Trophoblast cell (in vitro differentiated cells and primary cell): ENCODE results near the gene PPP1R9A.

Source experiments
- DNase-seq, 2 donors: peaks; one replicate each; pipeline ENCODE4 v3.0.0-alpha.2; 2016
- H2AFZ ChIP-seq: 2 replicates; pipeline ENCODE4 v1.6.1; 2013; ENCODE audit warnings: low read length, moderate library complexity, mild to moderate bottlenecking; ENCODE audit not compliant: insufficient read depth, poor library complexity
- H2AK5ac ChIP-seq: 2 replicates; pipeline ENCODE4 v1.6.1; 2013; ENCODE audit warnings: mild to moderate bottlenecking, low read length
- H2BK120ac ChIP-seq: 2 replicates; pipeline ENCODE4 v1.6.1; 2013; ENCODE audit warnings: low read length, mild to moderate bottlenecking, moderate library complexity; ENCODE audit not compliant: insufficient read depth, poor library complexity
- H2BK12ac ChIP-seq: 2 replicates; pipeline ENCODE4 v1.6.1; 2013; ENCODE audit warnings: mild to moderate bottlenecking, low read length, moderate library complexity
- H2BK5ac ChIP-seq: 2 replicates; pipeline ENCODE4 v1.6.1; 2013; ENCODE audit warnings: low read length, low read depth, moderate library complexity, mild to moderate bottlenecking; ENCODE audit not compliant: poor library complexity
- H3K14ac ChIP-seq: 2 replicates; pipeline ENCODE4 v1.6.1; 2013; ENCODE audit warnings: mild to moderate bottlenecking, low read length
- H3K18ac ChIP-seq: 2 replicates; pipeline ENCODE4 v1.6.1; 2013; ENCODE audit warnings: mild to moderate bottlenecking, low read length
- H3K23ac ChIP-seq: 2 replicates; pipeline ENCODE4 v1.6.1; 2013; ENCODE audit warnings: low read length
- H3K27ac ChIP-seq: 2 replicates; pipeline ENCODE4 v1.5.1; 2013; ENCODE audit warnings: low read depth, mild to moderate bottlenecking, inconsistent platforms, low read length, moderate library complexity
- H3K27me3 ChIP-seq: 2 replicates; pipeline ENCODE4 v1.6.1; 2013; ENCODE audit warnings: inconsistent platforms, mild to moderate bottlenecking, low read length, moderate library complexity; ENCODE audit not compliant: insufficient read depth
- H3K36me3 ChIP-seq, 2 experiments: 1 replicate in 1 of 2; 2 replicates in 1 of 2; pipeline ENCODE4 v1.6.1; 2013; ENCODE audit warnings: low read length in 2 of 2, mild to moderate bottlenecking in 2 of 2, moderate library complexity in 1 of 2; ENCODE audit not compliant: insufficient read depth in 2 of 2, control insufficient read depth in 1 of 2
- H3K4ac ChIP-seq: 2 replicates; pipeline ENCODE4 v1.6.1; 2013; ENCODE audit warnings: low read depth, mild to moderate bottlenecking, low read length, moderate library complexity
- H3K4me1 ChIP-seq, 2 experiments: 1 replicate in 1 of 2; 2 replicates in 1 of 2; pipeline ENCODE4 v1.6.1; 2013; ENCODE audit warnings: low read length in 2 of 2, mild to moderate bottlenecking in 2 of 2, moderate library complexity in 1 of 2; ENCODE audit not compliant: insufficient read depth in 2 of 2, control insufficient read depth in 1 of 2
- H3K4me2 ChIP-seq: 2 replicates; pipeline ENCODE4 v1.6.1; 2013; ENCODE audit warnings: inconsistent platforms, mild to moderate bottlenecking, low read length, moderate library complexity
- H3K4me3 ChIP-seq: 2 replicates; pipeline ENCODE4 v1.5.1; 2013; ENCODE audit warnings: mild to moderate bottlenecking, low read depth, low read length, inconsistent platforms
- H3K79me1 ChIP-seq: one replicate; pipeline ENCODE4 v1.6.1; 2013; ENCODE audit warnings: low read length
- H3K79me2 ChIP-seq: 2 replicates; pipeline ENCODE4 v1.6.1; 2013; ENCODE audit warnings: low read length, mild to moderate bottlenecking; ENCODE audit not compliant: control insufficient read depth, insufficient read depth, poor library complexity
- H3K9ac ChIP-seq: 2 replicates; pipeline ENCODE4 v1.6.1; 2013; ENCODE audit warnings: mild to moderate bottlenecking, low read length
- H3K9me3 ChIP-seq: 2 replicates; pipeline ENCODE4 v1.6.1; 2013; ENCODE audit warnings: low read depth, mild to moderate bottlenecking, control low read depth, inconsistent platforms, low read length; ENCODE audit not compliant: insufficient read depth
- H4K12ac ChIP-seq: 2 replicates; pipeline ENCODE4 v1.6.1; 2013; ENCODE audit warnings: low read depth, mild to moderate bottlenecking, low read length, moderate library complexity
- H4K8ac ChIP-seq: 2 replicates; pipeline ENCODE4 v1.6.1; 2013; ENCODE audit warnings: low read depth, mild to moderate bottlenecking, low read length, moderate library complexity
- H4K91ac ChIP-seq: one replicate; pipeline ENCODE4 v1.6.1; 2013; ENCODE audit warnings: low read depth, mild to moderate bottlenecking, low read length, moderate library complexity
- WGBS: extraction: QIAGEN DNeasy Blood & Tissue Kit; methylation state at CpG from one replicate; pipeline ENCODE4 v1.1.7; 2013; ENCODE audit warnings: missing lambda C conversion rate; ENCODE audit not compliant: insufficient read length, insufficient coverage; ENCODE audit errors: extremely low coverage; 5-methylcytosine and 5-hydroxymethylcytosine counted together

The PPP1R9A gene

GRCh38 chr7:95229301-95229700 is 321.9 kb downstream of the PPP1R9A start:
- Histone ChIP-seq H2AFZ (no peak overlapping the region), H3K9ac (peak overlapping the region; percentile 46), H3K23ac (no peak overlapping the region), H2BK120ac (no peak overlapping the region), H3K4ac (no peak overlapping the region), H3K27ac (no peak overlapping the region), H4K91ac (no peak overlapping the region), H3K79me1 (no peaks in the 10 kb centered on the region), H4K12ac (no peak overlapping the region), H3K27me3 (no peaks in the 10 kb centered on the region), H3K9me3 (no peaks in the 10 kb centered on the region), H2BK12ac (no peak overlapping the region), H2BK5ac (no peak overlapping the region), H3K79me2 (no peaks in the 10 kb centered on the region), H3K4me3 (no peak overlapping the region), H3K14ac (no peak overlapping the region), H3K18ac (no peak overlapping the region), H3K4me1 (no peaks in the 10 kb centered on the region), H4K8ac (no peak overlapping the region), H2AK5ac (no peak overlapping the region), H3K36me3 (no peaks in the 10 kb centered on the region), H3K4me2 (no peak overlapping the region)
- WGBS: no CpG with 5 or more reads among the region's 5 CpGs
- DNase-seq: no peak

DNA sequence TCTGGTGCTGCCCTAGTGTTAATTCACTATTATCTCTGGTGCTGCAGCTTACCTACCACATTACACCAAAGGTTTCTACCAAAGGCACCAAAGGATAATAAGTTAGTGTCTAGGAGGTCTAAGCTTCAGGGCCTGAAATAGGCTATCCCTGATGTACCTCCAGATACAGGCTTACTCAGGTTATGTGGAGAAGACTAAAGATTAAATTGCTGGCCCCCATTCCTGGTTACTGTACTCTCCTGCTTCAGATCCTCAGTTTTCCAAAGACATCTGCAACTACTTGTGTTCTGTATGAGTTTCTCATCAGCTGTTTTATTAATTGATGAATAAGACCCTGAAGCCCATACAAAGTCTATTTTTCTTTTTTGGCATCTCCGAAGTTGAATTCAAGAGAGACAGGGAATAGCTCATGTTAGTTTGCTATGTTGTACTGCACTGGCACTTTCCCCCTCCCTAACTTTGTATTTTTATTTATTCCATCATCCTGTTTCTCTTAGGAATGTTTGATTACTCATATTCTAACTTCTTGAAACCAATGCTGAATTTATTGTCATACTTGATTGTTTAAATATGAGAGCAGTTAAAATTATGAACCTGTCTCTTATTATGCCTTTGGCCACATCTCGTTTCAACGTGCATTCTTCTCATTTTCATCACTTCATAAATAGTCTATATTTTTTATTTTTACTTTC is 331.0 kb downstream of the PPP1R9A start:
- Histone ChIP-seq H3K79me1 (no peaks in the 10 kb centered on the region), H3K9ac (no peak overlapping the region), H3K27ac (no peak overlapping the region), H2BK12ac (no peak overlapping the region), H3K27me3 (no peaks in the 10 kb centered on the region), H2BK120ac (no peak overlapping the region), H4K12ac (no peak overlapping the region), H3K9me3 (no peaks in the 10 kb centered on the region), H3K36me3 (no peaks in the 10 kb centered on the region), H3K4ac (no peak overlapping the region), H4K91ac (no peak overlapping the region), H3K14ac (no peak overlapping the region), H3K18ac (no peak overlapping the region), H3K4me3 (no peak overlapping the region), H3K79me2 (no peaks in the 10 kb centered on the region), H3K4me2 (no peak overlapping the region), H2AK5ac (no peak overlapping the region), H3K23ac (no peak overlapping the region), H4K8ac (no peak overlapping the region), H2AFZ (no peak overlapping the region), H2BK5ac (no peak overlapping the region), H3K4me1 (no peaks in the 10 kb centered on the region)
- no peak for DNase-seq
- WGBS: no CpG with 5 or more reads among the region's 3 CpGs

DNA sequence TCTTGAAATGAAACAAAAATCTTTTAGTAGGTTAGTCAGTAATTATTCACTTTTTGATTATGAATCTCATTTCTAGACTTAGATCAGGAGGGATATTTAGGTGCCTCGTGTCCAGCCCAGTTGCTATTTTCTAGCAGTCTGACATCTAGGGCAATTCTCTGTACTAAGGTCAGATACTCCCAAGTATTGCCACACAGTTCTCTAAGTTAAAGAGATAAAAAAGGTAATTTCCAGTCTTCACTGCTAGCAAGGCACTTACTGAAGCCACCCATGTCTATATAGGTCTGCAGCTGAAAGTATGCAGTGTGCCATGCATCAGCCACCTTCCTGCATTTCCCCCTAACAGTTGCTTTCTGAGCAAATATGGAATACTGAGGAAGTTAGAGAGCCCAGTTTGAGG is 333.5 kb downstream of the PPP1R9A start:
- H2BK5ac ChIP-seq: no peak overlapping the region
- no peak overlapping the region for H3K27ac ChIP-seq
- H3K9me3 ChIP-seq: no peaks in the 10 kb centered on the region
- no peak overlapping the region for H3K18ac ChIP-seq
- H2BK120ac ChIP-seq: no peak overlapping the region
- no peaks in the 10 kb centered on the region for H3K79me1 ChIP-seq
- H4K91ac ChIP-seq: no peak overlapping the region
- H3K4ac ChIP-seq: no peak overlapping the region
- H3K9ac ChIP-seq: no peak overlapping the region
- no peak overlapping the region for H3K23ac ChIP-seq
- H3K27me3 ChIP-seq: no peaks in the 10 kb centered on the region
- no peaks in the 10 kb centered on the region for H3K79me2 ChIP-seq
- no peak overlapping the region for H3K4me2 ChIP-seq
- WGBS: no CpG with 5 or more reads among the region's 1 CpG
- no peak overlapping the region for H3K14ac ChIP-seq
- H2AFZ ChIP-seq: no peak overlapping the region
- H4K8ac ChIP-seq: no peak overlapping the region
- no peak overlapping the region for H2AK5ac ChIP-seq
- no peaks in the 10 kb centered on the region for H3K36me3 ChIP-seq
- no peaks in the 10 kb centered on the region for H3K4me1 ChIP-seq
- no peak overlapping the region for H2BK12ac ChIP-seq
- DNase-seq: no peak
- no peak overlapping the region for H3K4me3 ChIP-seq
- no peak overlapping the region for H4K12ac ChIP-seq

DNA sequence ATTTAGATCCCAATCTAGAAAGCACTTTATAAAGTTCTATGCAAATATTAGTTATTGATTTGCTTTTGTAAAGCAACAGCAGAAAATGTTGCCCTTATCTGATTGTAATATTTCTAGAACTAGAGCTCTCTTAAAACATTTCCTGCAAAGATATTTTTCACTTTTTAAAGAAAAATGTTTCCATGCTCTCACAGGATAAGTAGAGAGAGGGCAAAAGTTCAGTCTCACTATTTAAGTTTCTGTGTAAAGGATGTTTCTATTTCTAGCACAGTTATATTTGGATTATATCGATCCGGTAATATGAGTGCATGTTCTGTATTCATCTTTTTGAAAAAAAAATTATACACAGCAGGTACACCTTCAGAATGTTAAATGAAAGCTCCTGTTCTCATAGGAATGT is 334.9 kb downstream of the PPP1R9A start:
- Histone ChIP-seq H3K9me3 (no peaks in the 10 kb centered on the region), H4K12ac (no peak overlapping the region), H2AK5ac (no peak overlapping the region), H3K9ac (no peak overlapping the region), H3K4ac (no peak overlapping the region), H3K14ac (no peak overlapping the region), H3K79me2 (no peaks in the 10 kb centered on the region), H3K4me1 (no peaks in the 10 kb centered on the region), H3K4me3 (no peak overlapping the region), H4K8ac (no peak overlapping the region), H2AFZ (no peak overlapping the region), H3K27me3 (no peaks in the 10 kb centered on the region), H3K27ac (no peak overlapping the region), H2BK120ac (no peak overlapping the region), H2BK12ac (no peak overlapping the region), H3K4me2 (no peak overlapping the region), H3K18ac (no peak overlapping the region), H3K23ac (no peak overlapping the region), H2BK5ac (no peak overlapping the region), H3K79me1 (no peaks in the 10 kb centered on the region), H3K36me3 (no peaks in the 10 kb centered on the region), H4K91ac (no peak overlapping the region)
- WGBS: no CpG with 5 or more reads among the region's 2 CpGs
- DNase-seq: no peak
